SK-N-SH treated with all-trans-retinoic acid at 6 μM for 48 hours (cell line): ENCODE measurements around the gene WDR20.
"Not testable (repeated sequence)": the region's sequence is repeated elsewhere in the genome, so short reads cannot be mapped to it uniquely, and the experiment has no call there.

Experiments
- ATAC-seq: fragments of 200-7000 bp; cut with Tn5 transposase; 3 replicates; pipeline ENCODE4 v1.9.1; 2020; ENCODE audit warnings: mild to moderate bottlenecking, moderate library complexity
- ARNTL ChIP-seq: fragments of 450-650 bp; formaldehyde crosslinking; IDR thresholded peaks from 2 replicates; pipeline ENCODE4 v1.5.0; 2020; ENCODE audit warnings: low read depth, mild to moderate bottlenecking, moderate library complexity, borderline replicate concordance
- BACH2 ChIP-seq: fragments of 250-450 bp; sonication (Bioruptor Pico); IDR thresholded peaks from 2 replicates; pipeline ENCODE4 v1.9.0; 2021; ENCODE audit warnings: mild to moderate bottlenecking, borderline replicate concordance
- CSDC2 ChIP-seq: fragments of 250-450 bp; sonication (Bioruptor Pico); IDR thresholded peaks from 2 replicates; pipeline ENCODE4 v1.5.0; 2020; ENCODE audit warnings: mild to moderate bottlenecking, moderate library complexity
- CSRNP3 ChIP-seq: fragments of 250-450 bp; sonication (Bioruptor Pico); IDR thresholded peaks from 2 replicates; pipeline ENCODE4 v1.5.1; 2021; ENCODE audit warnings: mild to moderate bottlenecking, moderate library complexity
- ESRRG ChIP-seq: fragments of 250-450 bp; sonication (Bioruptor Pico); IDR thresholded peaks from 2 replicates; pipeline ENCODE4 v1.6.1; 2021; ENCODE audit warnings: mild to moderate bottlenecking
- GLIS3 ChIP-seq: fragments of 250-450 bp; sonication (Bioruptor Pico); IDR thresholded peaks from 2 replicates; pipeline ENCODE4 v1.5.0; 2020; ENCODE audit warnings: mild to moderate bottlenecking, moderate library complexity
- PATZ1 ChIP-seq: fragments of 250-450 bp; sonication (Bioruptor Pico); IDR thresholded peaks from 2 replicates; pipeline ENCODE4 v1.8.0; 2020; ENCODE audit warnings: mild to moderate bottlenecking, moderate library complexity, borderline replicate concordance
- POU6F1 ChIP-seq: fragments of 250-450 bp; sonication (Bioruptor Pico); IDR thresholded peaks from 2 replicates; pipeline ENCODE4 v1.8.0; 2021; ENCODE audit warnings: low read depth, mild to moderate bottlenecking, moderate library complexity, borderline replicate concordance
- PPARA ChIP-seq: fragments of 250-450 bp; sonication (Bioruptor Pico); IDR thresholded peaks from 2 replicates; pipeline ENCODE4 v1.5.0; 2020; ENCODE audit warnings: mild to moderate bottlenecking, borderline replicate concordance
- RARB ChIP-seq: fragments of 250-450 bp; sonication (Bioruptor Pico); IDR thresholded peaks from 2 replicates; pipeline ENCODE4 v1.8.0; 2021; ENCODE audit warnings: mild to moderate bottlenecking, moderate library complexity
- SNAI2 ChIP-seq: fragments of 250-450 bp; sonication (Bioruptor Pico); IDR thresholded peaks from 2 replicates; pipeline ENCODE4 v1.5.0; 2020; ENCODE audit warnings: mild to moderate bottlenecking, moderate library complexity
- TCF4 ChIP-seq: fragments of 250-450 bp; sonication (Bioruptor Pico); IDR thresholded peaks from 2 replicates; pipeline ENCODE4 v1.8.0; 2021; ENCODE audit warnings: mild to moderate bottlenecking, moderate library complexity, borderline replicate concordance
- TOX ChIP-seq: fragments of 250-450 bp; sonication (Bioruptor Pico); IDR thresholded peaks from 2 replicates; pipeline ENCODE4 v1.8.0; 2021; ENCODE audit warnings: mild to moderate bottlenecking, moderate library complexity, borderline replicate concordance
- ZC3H10 ChIP-seq: fragments of 250-450 bp; sonication (Bioruptor Pico); IDR thresholded peaks from 2 replicates; pipeline ENCODE4 v1.5.1; 2021; ENCODE audit warnings: mild to moderate bottlenecking, moderate library complexity
- ZFP3 ChIP-seq: fragments of 250-450 bp; sonication (Bioruptor Pico); IDR thresholded peaks from 2 replicates; pipeline ENCODE4 v1.5.0; 2020; ENCODE audit warnings: mild to moderate bottlenecking, moderate library complexity
- ZFP30 ChIP-seq: fragments of 450-650 bp; formaldehyde crosslinking; IDR thresholded peaks from 2 replicates; pipeline ENCODE4 v1.5.0; 2022; ENCODE audit warnings: mild to moderate bottlenecking, moderate library complexity
- ZNF565 ChIP-seq: fragments of 450-650 bp; formaldehyde crosslinking; conservative IDR thresholded peaks from 2 replicates; pipeline ENCODE4 v1.5.0; 2020; ENCODE audit warnings: low read depth, mild to moderate bottlenecking, moderate library complexity
- ZNF70 ChIP-seq: fragments of 450-650 bp; formaldehyde crosslinking; IDR thresholded peaks from 2 replicates; pipeline ENCODE4 v1.5.0; 2020; ENCODE audit warnings: mild to moderate bottlenecking, moderate library complexity
- ZNF8 ChIP-seq: fragments of 450-650 bp; formaldehyde crosslinking; IDR thresholded peaks from 2 replicates; pipeline ENCODE4 v1.5.0; 2020; ENCODE audit warnings: mild to moderate bottlenecking, moderate library complexity
- TF ChIP-seq, protein P1 (sequence below): fragments of 250-450 bp; sonication (Bioruptor Pico); IDR thresholded peaks from 2 replicates; pipeline ENCODE4 v1.5.1; 2020; ENCODE audit warnings: low read depth, mild to moderate bottlenecking, moderate library complexity
- TF ChIP-seq, protein P2 (sequence below): fragments of 250-450 bp; sonication (Bioruptor Pico); IDR thresholded peaks from 2 replicates; pipeline ENCODE4 v1.5.0; 2020; ENCODE audit warnings: mild to moderate bottlenecking, moderate library complexity

The WDR20 gene

DNA sequence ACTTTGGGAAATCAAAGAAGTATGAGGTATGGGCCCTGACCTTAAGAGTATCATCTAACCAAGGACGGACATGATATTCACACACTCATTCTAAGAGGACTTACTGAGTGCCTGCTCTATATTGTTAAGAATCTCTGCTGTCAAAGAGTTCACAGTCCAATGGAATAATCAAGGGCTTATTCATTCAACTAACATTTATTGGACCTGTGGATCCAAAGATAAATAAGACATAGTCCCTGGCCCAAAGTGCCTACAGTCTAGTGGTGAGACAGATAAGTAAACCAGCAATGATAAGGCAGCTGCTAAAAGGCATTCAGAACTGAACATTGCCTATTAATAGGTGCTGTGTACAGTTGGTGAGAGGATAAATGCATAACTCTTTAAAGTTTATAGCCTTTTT is 11.0 kb downstream of the WDR20 start:
- ATAC-seq: no peak
- no peak for TF ChIP-seq CSDC2
- no peak for TF ChIP-seq ZNF8 (CRISPR knock-in tag)
- no peak for TF ChIP-seq ZC3H10 (CRISPR knock-in tag)
- TF ChIP-seq PATZ1 (CRISPR knock-in tag): no peak
- no peak for TF ChIP-seq CSRNP3 (CRISPR knock-in tag)
- TF ChIP-seq TOX (CRISPR knock-in tag): no peak
- no peak for TF ChIP-seq PPARA (CRISPR knock-in tag)
- no peak for TF ChIP-seq ESRRG (CRISPR knock-in tag)
- no peak for TF ChIP-seq ARNTL
- no peak for TF ChIP-seq ZNF70 (CRISPR knock-in tag)
- TF ChIP-seq POU6F1 (CRISPR knock-in tag): no peak
- no peak for TF ChIP-seq RARB (CRISPR knock-in tag)
- TF ChIP-seq ZFP3 (CRISPR knock-in tag): no peak
- no peak for TF ChIP-seq TCF4 (CRISPR knock-in tag)
- no peak for TF ChIP-seq SNAI2
- TF ChIP-seq ZFP30 (CRISPR knock-in tag): no peak
- TF ChIP-seq, protein P1, sequence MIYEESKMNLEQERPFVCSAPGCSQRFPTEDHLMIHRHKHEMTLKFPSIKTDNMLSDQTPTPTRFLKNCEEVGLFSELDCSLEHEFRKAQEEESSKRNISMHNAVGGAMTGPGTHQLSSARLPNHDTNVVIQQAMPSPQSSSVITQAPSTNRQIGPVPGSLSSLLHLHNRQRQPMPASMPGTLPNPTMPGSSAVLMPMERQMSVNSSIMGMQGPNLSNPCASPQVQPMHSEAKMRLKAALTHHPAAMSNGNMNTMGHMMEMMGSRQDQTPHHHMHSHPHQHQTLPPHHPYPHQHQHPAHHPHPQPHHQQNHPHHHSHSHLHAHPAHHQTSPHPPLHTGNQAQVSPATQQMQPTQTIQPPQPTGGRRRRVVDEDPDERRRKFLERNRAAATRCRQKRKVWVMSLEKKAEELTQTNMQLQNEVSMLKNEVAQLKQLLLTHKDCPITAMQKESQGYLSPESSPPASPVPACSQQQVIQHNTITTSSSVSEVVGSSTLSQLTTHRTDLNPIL (CRISPR knock-in tag): no peak
- TF ChIP-seq ZNF565 (CRISPR knock-in tag): no peak
- TF ChIP-seq, protein P2, sequence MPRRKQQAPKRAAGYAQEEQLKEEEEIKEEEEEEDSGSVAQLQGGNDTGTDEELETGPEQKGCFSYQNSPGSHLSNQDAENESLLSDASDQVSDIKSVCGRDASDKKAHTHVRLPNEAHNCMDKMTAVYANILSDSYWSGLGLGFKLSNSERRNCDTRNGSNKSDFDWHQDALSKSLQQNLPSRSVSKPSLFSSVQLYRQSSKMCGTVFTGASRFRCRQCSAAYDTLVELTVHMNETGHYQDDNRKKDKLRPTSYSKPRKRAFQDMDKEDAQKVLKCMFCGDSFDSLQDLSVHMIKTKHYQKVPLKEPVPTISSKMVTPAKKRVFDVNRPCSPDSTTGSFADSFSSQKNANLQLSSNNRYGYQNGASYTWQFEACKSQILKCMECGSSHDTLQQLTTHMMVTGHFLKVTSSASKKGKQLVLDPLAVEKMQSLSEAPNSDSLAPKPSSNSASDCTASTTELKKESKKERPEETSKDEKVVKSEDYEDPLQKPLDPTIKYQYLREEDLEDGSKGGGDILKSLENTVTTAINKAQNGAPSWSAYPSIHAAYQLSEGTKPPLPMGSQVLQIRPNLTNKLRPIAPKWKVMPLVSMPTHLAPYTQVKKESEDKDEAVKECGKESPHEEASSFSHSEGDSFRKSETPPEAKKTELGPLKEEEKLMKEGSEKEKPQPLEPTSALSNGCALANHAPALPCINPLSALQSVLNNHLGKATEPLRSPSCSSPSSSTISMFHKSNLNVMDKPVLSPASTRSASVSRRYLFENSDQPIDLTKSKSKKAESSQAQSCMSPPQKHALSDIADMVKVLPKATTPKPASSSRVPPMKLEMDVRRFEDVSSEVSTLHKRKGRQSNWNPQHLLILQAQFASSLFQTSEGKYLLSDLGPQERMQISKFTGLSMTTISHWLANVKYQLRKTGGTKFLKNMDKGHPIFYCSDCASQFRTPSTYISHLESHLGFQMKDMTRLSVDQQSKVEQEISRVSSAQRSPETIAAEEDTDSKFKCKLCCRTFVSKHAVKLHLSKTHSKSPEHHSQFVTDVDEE (CRISPR knock-in tag): no peak

GRCh38 chr14:102151411-102151810 is 11.7 kb downstream of the WDR20 start:
- ATAC-seq: not testable (repeated sequence)

GRCh38 chr14:102154121-102154520 is 14.4 kb downstream of the WDR20 start:
- TF ChIP-seq ZNF70 (CRISPR knock-in tag): no peak
- TF ChIP-seq BACH2 (CRISPR knock-in tag): no peak
- TF ChIP-seq, protein P2 (CRISPR knock-in tag): no peak
- TF ChIP-seq PPARA (CRISPR knock-in tag): no peak
- TF ChIP-seq ZFP30 (CRISPR knock-in tag): no peak
- TF ChIP-seq ZNF565 (CRISPR knock-in tag): no peak
- TF ChIP-seq TOX (CRISPR knock-in tag): no peak
- no peak for TF ChIP-seq GLIS3 (CRISPR knock-in tag)
- no peak for TF ChIP-seq ZNF8 (CRISPR knock-in tag)
- no peak for TF ChIP-seq TCF4 (CRISPR knock-in tag)
- no peak for TF ChIP-seq CSRNP3 (CRISPR knock-in tag)
- no peak for TF ChIP-seq ARNTL
- no peak for TF ChIP-seq POU6F1 (CRISPR knock-in tag)
- TF ChIP-seq ZFP3 (CRISPR knock-in tag): no peak
- no peak for TF ChIP-seq RARB (CRISPR knock-in tag)
- ATAC-seq: no peak
